BJ (cell line): ENCODE data around the gene STK24. TPM values are rescaled to one million over a fixed set of nuclear protein-coding genes. Genes with fewer than 3 reads are reported as not detected.

Experiments used
- CTCF ChIA-PET: fragments of 350-600 bp; formaldehyde crosslinking; extraction: SDS; loops from one replicate; lab custom pipeline; 2021; ENCODE audit warnings: antibody characterized with exemption, inconsistent platforms; lab: Yijun Ruan, JAX
- POLR2A ChIA-PET: fragments of 300-600 bp; sonication (Branson Sonifier 250); formaldehyde crosslinking; extraction: SDS; loops from one replicate; lab custom pipeline; 2021; ENCODE audit warnings: antibody characterized with exemption; lab: Charles Lee
- DNase-seq: peaks from one replicate; pipeline ENCODE4 v3.0.0-alpha.2; 2011; ENCODE audit warnings: low read depth
- H3K27me3 ChIP-seq: 2 replicates; pipeline ENCODE4 v1.6.0; 2011; ENCODE audit warnings: low read length; ENCODE audit not compliant: control insufficient read depth, insufficient read depth
- H3K36me3 ChIP-seq: 2 replicates; pipeline ENCODE4 v1.5.1; 2011; ENCODE audit warnings: low read length; ENCODE audit not compliant: control insufficient read depth, insufficient read depth
- H3K4me3 ChIP-seq: 2 replicates; pipeline ENCODE4 v1.5.1; 2011; ENCODE audit warnings: low read depth, mild to moderate bottlenecking, control low read depth, low read length
- CTCF ChIP-seq: IDR thresholded peaks from 2 replicates; pipeline ENCODE4 v1.5.1; 2011; ENCODE audit warnings: low read depth, mild to moderate bottlenecking, control low read depth, inconsistent platforms, low read length, moderate library complexity; ENCODE audit not compliant: insufficient read depth
- polyA plus RNA-seq: library from polyadenylated mRNA; depleted of rRNA; stranded (reverse); fragments of >200 nt; gene quantifications from 2 replicates; pipeline ENCODE4 v1.2.3, GENCODE V29; 2011

STK24 gene
- polyA plus RNA-seq, 1 experiment: 32.8 TPM

- DNase-seq: no peak
- Histone ChIP-seq H3K27me3 (no peaks in the 10 kb centered on the region), H3K4me3 (no peak overlapping the region), H3K36me3 (peaks cover 5% of the 10 kb centered on the region; the same call in 1 of the 2 replicates)
- no peak for TF ChIP-seq CTCF
- POLR2A ChIA-PET: no interaction called here
- CTCF ChIA-PET: no interaction called here
Observed at GRCh38 chr13:98496479-98496791, 80.5 kb downstream of the STK24 start.

GRCh38 chr13:98495627-98496478 lies 81.1 kb downstream of the STK24 start:
- DNase-seq: no peak
- Histone ChIP-seq H3K4me3 (no peak overlapping the region), H3K27me3 (no peaks in the 10 kb centered on the region), H3K36me3 (peaks cover 8% of the 10 kb centered on the region; the same call in 1 of the 2 replicates)
- TF ChIP-seq CTCF: no peak
- ChIA-PET CTCF (interaction anchor here (1.6 kb wide), 1 partner anchor 13 kb away, joined by 5 read pairs; no protein-coding TSS in a partner anchor), POLR2A (no interaction called here)

DNA sequence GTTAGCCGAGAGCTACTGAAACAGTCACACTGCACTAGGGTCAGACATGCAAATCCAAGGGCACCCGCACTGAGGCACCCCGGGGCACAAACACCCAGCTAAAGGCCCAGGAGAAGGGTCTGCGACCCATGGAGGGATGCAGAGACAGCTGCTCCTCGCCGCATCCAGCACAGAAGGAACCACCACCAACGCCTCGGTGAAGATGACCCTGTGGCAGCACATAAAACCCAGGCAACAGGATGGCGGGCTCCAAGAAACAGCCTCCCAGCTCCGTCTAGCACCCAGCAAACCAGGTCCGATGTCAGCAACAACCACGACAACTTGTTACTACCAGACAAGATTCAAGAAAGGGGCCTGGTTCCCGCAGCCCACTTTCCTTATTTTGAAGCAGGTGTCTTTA lies 82.1 kb downstream of the STK24 start:
- ChIA-PET CTCF (interaction anchor here (1.6 kb wide), 1 partner anchor 12 kb away, joined by 5 read pairs; no protein-coding TSS in a partner anchor), POLR2A (no interaction called here)
- Histone ChIP-seq H3K4me3 (no peak overlapping the region), H3K27me3 (no peaks in the 10 kb centered on the region), H3K36me3 (peaks cover 9% of the 10 kb centered on the region; the same call in 1 of the 2 replicates)
- no peak for DNase-seq
- TF ChIP-seq CTCF: no peak

DNA sequence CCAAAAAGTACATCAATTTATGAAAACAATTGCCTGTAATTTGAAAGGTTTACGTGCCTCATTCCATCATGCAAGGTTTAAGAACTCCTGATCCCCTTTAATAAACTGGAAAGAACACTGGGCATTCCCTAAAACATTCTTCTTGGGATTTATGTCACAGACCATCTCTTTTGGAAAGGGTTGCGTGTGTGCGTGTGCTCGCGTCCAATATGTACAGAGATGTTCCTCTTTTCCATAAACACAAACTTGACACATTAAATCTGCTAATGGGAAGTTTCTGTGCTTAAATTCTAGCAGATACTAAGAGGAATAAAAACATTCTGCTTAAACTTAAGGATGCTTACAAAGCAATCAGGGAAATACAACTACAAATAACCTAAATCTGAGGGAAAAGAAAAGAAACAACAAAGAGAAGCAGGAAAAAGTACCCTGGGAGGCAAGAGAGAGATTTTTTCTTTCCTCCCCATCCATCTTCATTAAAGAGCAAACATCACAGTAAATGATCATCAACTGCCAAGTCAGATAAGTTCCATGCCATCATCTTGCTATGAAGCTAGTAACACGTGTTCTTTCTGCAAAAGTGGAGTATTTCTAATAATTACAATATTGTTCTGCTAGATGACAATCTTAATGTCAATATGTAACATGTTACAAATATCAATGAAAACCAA lies 83.7 kb downstream of the STK24 start:
- DNase-seq: no peak
- CTCF ChIA-PET: interaction anchor here (0.6 kb wide), 1 partner anchor 98 kb away, joined by 3 read pairs; no protein-coding TSS in a partner anchor
- TF ChIP-seq CTCF: no peak
- Histone ChIP-seq H3K27me3 (no peaks in the 10 kb centered on the region), H3K4me3 (no peak overlapping the region), H3K36me3 (peaks cover 5% of the 10 kb centered on the region; the same call in 1 of the 2 replicates)
- POLR2A ChIA-PET: no interaction called here
